Measurements from ENCODE around the gene TERF2IP. TPM values are rescaled to one million over a fixed set of nuclear protein-coding genes. Genes with fewer than 3 reads are reported as not detected.

Gene TERF2IP
- total RNA-seq, 2 donors from 2014 or later = 37.6 to 77.1 TPM

DNA sequence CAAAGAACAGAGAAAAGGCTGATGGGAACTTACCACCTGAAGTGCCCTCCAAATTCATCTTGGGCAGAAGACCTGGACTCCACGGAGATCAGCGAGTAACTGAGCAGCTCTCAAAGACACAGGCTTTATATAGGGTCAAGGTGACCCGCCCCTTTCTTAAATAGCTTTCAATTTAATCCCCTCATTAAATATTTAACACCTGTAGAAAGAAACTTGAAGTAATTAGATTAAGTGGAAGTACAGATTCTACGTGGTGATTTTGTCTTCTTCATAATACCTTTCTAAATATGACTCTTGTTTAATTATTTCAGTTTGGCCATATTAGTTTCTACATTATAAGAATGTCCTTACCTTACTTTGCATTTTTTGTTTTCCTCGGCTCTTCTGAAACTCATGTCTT is 53.8 kb downstream of the TERF2IP start, which contains the start of gene DUXB:
TSS of gene DUXB (minus strand) at position 101 of the 400 bp plus-strand sequence. CDS start at position 58, 43 bp downstream.
- ATAC-seq = no peak
- Histone ChIP-seq H3K36me3 (replicated peaks in 1 of 2; ENCODE audit: insufficient read depth in 1 of 2, low read depth in 2 of 2) (no peaks in the 10 kb centered on the region), H3K4me1 (no peaks in the 10 kb centered on the region), H3K27ac (no peak within 1 kb of the TSS), H3K9me3 (no peaks in the 10 kb centered on the region), H3K27me3 (no peaks in the 10 kb centered on the region), H3K4me3 (no peak within 1 kb of the TSS)
- DNase-seq = no peak
- intact Hi-C loops (cut with DNase I) = no loop called here
- WGBS, 2 donors = 88% methylated on average over 5 of the region's 5 CpGs
- TF ChIP-seq, protein P1, sequence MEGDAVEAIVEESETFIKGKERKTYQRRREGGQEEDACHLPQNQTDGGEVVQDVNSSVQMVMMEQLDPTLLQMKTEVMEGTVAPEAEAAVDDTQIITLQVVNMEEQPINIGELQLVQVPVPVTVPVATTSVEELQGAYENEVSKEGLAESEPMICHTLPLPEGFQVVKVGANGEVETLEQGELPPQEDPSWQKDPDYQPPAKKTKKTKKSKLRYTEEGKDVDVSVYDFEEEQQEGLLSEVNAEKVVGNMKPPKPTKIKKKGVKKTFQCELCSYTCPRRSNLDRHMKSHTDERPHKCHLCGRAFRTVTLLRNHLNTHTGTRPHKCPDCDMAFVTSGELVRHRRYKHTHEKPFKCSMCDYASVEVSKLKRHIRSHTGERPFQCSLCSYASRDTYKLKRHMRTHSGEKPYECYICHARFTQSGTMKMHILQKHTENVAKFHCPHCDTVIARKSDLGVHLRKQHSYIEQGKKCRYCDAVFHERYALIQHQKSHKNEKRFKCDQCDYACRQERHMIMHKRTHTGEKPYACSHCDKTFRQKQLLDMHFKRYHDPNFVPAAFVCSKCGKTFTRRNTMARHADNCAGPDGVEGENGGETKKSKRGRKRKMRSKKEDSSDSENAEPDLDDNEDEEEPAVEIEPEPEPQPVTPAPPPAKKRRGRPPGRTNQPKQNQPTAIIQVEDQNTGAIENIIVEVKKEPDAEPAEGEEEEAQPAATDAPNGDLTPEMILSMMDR (IDR thresholded peaks at IDR 0.05) = no peak

DNA sequence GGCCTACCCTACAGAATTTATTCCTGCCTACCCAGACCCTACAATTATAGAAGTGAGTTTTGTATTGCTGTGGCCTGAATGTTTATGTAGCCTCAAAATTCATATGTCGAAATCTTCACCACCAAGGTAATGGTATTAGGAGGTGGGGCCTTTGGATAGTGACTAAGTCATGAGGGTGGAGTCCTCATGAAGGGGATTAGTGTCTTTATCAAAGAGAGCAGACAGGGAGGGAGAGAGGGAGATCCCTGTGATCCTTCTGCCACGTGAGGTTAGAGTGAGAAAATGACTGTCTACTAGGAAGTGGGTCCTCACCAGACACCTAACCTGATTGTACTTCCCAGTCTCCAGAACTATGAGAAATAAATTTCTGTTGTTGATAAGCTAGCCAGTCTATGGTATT is 54.7 kb downstream of the TERF2IP start:
- Histone ChIP-seq H3K27me3 (no peaks in the 10 kb centered on the region), H3K27ac (no peak overlapping the region), H3K36me3 (replicated peaks in 1 of 2; ENCODE audit: insufficient read depth in 1 of 2, low read depth in 2 of 2) (no peaks in the 10 kb centered on the region), H3K9me3 (no peaks in the 10 kb centered on the region), H3K4me3 (no peak overlapping the region), H3K4me1 (no peaks in the 10 kb centered on the region)
- ATAC-seq (no peak), DNase-seq (no peak)
- TF ChIP-seq, protein P1 (IDR thresholded peaks at IDR 0.05) = no peak
- no peak for TF ChIP-seq POLR2A (IDR thresholded peaks at IDR 0.05)
- intact Hi-C loops (cut with DNase I) = no loop called here
- 77 to 89% methylated on average over 2 of the region's 2 CpGs for WGBS, 2 donors

DNA sequence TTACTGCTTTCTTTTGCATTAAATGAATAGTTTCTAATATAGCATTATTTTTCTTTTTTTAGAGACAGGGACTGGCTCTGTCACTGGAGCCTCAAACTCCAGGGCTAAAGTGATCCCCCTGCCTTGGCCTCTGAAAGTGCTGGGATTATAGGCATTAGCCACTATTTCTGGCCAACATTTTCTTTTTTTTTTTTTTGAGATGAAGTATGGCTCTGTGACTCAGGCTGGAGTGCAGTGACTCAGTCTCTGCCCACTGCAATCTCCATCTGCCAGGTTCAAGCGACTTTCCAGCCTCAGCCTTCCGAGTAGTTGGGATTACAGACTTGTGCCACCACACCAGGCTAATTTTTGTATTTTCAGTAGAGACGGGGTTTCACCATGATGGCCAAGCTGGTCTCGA is 55.7 kb downstream of the TERF2IP start:
- H3K36me3 ChIP-seq (replicated peaks in 1 of 2; ENCODE audit: insufficient read depth in 1 of 2, low read depth in 2 of 2) = no peaks in the 10 kb centered on the region
- H3K9me3 ChIP-seq = no peaks in the 10 kb centered on the region
- TF ChIP-seq, protein P1 (IDR thresholded peaks at IDR 0.05) = no peak
- TF ChIP-seq POLR2A (IDR thresholded peaks at IDR 0.05) = no peak
- H3K27ac ChIP-seq = no peak overlapping the region
- WGBS, 2 donors = 93 to 96% methylated on average over 4 of the region's 4 CpGs
- no peaks in the 10 kb centered on the region for H3K27me3 ChIP-seq
- DNase-seq = no peak
- H3K4me1 ChIP-seq = no peaks in the 10 kb centered on the region
- ATAC-seq = no peak
- intact Hi-C loops (cut with DNase I) = no loop called here
- no peak overlapping the region for H3K4me3 ChIP-seq

Small RNAs within 50 kb of the gene (small RNA-seq; reads per million reads assigned to genes)
- not detected for gene RN7SL520P

Other genes with a start within 250 kb of the TERF2IP start
- 10 to 100 TPM; 34.0 to 65.3 TPM for gene CFDP1, start 214.3 kb upstream of the TERF2IP start, total RNA-seq
- 10 to 100 TPM; 17.1 TPM for gene TMEM170A, start 183.1 kb upstream of the TERF2IP start, total RNA-seq
- gene CHST6, start 152.3 kb upstream of the TERF2IP start, total RNA-seq = under 1 TPM in 1 of 2 donors, not detected in 1; under 0.01 TPM
- gene CHST5, start 111.7 kb upstream of the TERF2IP start, total RNA-seq = not detected
- 1 to 10 TPM; 2.6 to 7.6 TPM for gene TMEM231, start 91.5 kb upstream of the TERF2IP start, total RNA-seq
- 10 to 100 TPM; 35.9 to 66.2 TPM for gene GABARAPL2, start 81.4 kb upstream of the TERF2IP start, total RNA-seq
- 10 to 100 TPM; 12.9 to 14.8 TPM for gene ADAT1, start 24.5 kb upstream of the TERF2IP start, total RNA-seq
- 10 to 100 TPM; 49.8 TPM for gene KARS1, start 108 bp upstream of the TERF2IP start, total RNA-seq
- gene CPHXL2, start 29.2 kb downstream of the TERF2IP start, total RNA-seq = not detected
- gene DUXB, start 53.7 kb downstream of the TERF2IP start, total RNA-seq = not detected
- not detected for gene CPHXL, start 78.7 kb downstream of the TERF2IP start, total RNA-seq

Data from body of pancreas (tissue), 4 donors.